Ramos (cell line): Measurements from ENCODE around the gene DCP2.

Source experiments
- in situ Hi-C: fragments of 300-500 bp; cut with MboI; formaldehyde crosslinking; loops from one replicate; pipeline ENCODE4 v1.14.3; 2022; ENCODE audit warnings: low sequenced_read_pairs; ENCODE audit not compliant: unreplicated experiment

Gene DCP2

GRCh38 chr5:113042491-113043243 is 66.1 kb downstream of the DCP2 start:
- in situ Hi-C loops = no loop called here

- in situ Hi-C loops = no loop called here
These were observed 66.9 kb downstream of the DCP2 start for GRCh38 chr5:113043491-113043931.

GRCh38 chr5:113044776-113045465 is 68.3 kb downstream of the DCP2 start:
- in situ Hi-C loops = no loop called here

- in situ Hi-C loops = no loop called here
These were observed 70.6 kb downstream of the DCP2 start for GRCh38 chr5:113047234-113047633.

- in situ Hi-C loops = no loop called here
These were observed 71.4 kb downstream of the DCP2 start for GRCh38 chr5:113047733-113048652.

- in situ Hi-C loops = no loop called here
These were observed 72.3 kb downstream of the DCP2 start for GRCh38 chr5:113048931-113049330.

- in situ Hi-C loops = no loop called here
These were observed 74.3 kb downstream of the DCP2 start for GRCh38 chr5:113050721-113051382.

- in situ Hi-C loops = no loop called here
These were observed 75.6 kb downstream of the DCP2 start for GRCh38 chr5:113052041-113052795.

GRCh38 chr5:113053511-113053995 is 77.0 kb downstream of the DCP2 start:
- in situ Hi-C loops = no loop called here

- in situ Hi-C loops = no loop called here
These were observed 78.3 kb downstream of the DCP2 start for GRCh38 chr5:113054899-113055298.

GRCh38 chr5:113056988-113057387 is 80.4 kb downstream of the DCP2 start:
- in situ Hi-C loops = no loop called here

GRCh38 chr5:113057557-113057984 is 81.0 kb downstream of the DCP2 start:
- in situ Hi-C loops = no loop called here

- in situ Hi-C loops = no loop called here
These were observed 81.7 kb downstream of the DCP2 start for GRCh38 chr5:113058269-113058668.

GRCh38 chr5:113058706-113059226 is 82.2 kb downstream of the DCP2 start:
- in situ Hi-C loops = no loop called here

GRCh38 chr5:113059232-113060040 is 82.8 kb downstream of the DCP2 start:
- in situ Hi-C loops = no loop called here

- in situ Hi-C loops = no loop called here
These were observed 83.9 kb downstream of the DCP2 start for GRCh38 chr5:113060408-113061025.

GRCh38 chr5:113061846-113062780 is 85.5 kb downstream of the DCP2 start:
- in situ Hi-C loops = no loop called here
